RWPE1 (cell line): ENCODE data around the gene CA9.

Source experiments
- CTCF ChIA-PET: fragments of 350-600 bp; sonication (Branson Sonifier 250); formaldehyde crosslinking; extraction: SDS; loops from one replicate; lab custom pipeline; 2021; lab: Yijun Ruan, JAX
- POLR2A ChIA-PET: fragments of 400-600 bp; formaldehyde crosslinking; extraction: SDS; loops from one replicate; lab custom pipeline; 2020; ENCODE audit warnings: antibody characterized with exemption; ENCODE audit not compliant: low non-redundant PET; lab: Yijun Ruan, JAX
- DNase-seq: peaks from one replicate; pipeline ENCODE4 v3.0.0; 2012; ENCODE audit warnings: low spot score
- H3K27ac ChIP-seq: fragments of 450-650 bp; 2 replicates; pipeline ENCODE4 v1.5.1; 2017
- CTCF ChIP-seq: fragments of 450-650 bp; conservative IDR thresholded peaks from 2 replicates; pipeline ENCODE4 v1.5.1; 2017; ENCODE audit warnings: low read depth, mild to moderate bottlenecking

Gene CA9

GRCh38 chr9:35652829-35653209, 20.9 kb upstream of the CA9 start:
- TF ChIP-seq CTCF, result no peak
- DNase-seq, result no peak
- CTCF ChIA-PET, result interaction anchor here (0.9 kb wide), 1 partner anchor 83 kb away, joined by 6 read pairs; no protein-coding TSS in a partner anchor
- POLR2A ChIA-PET, result no interaction called here
- peak overlapping the region; percentile 62 for H3K27ac ChIP-seq

- CTCF ChIA-PET, result interaction anchor here (0.6 kb wide), 1 partner anchor 426 kb away, joined by 3 read pairs; no protein-coding TSS in a partner anchor
- no peak for TF ChIP-seq CTCF
- POLR2A ChIA-PET, result no interaction called here
- H3K27ac ChIP-seq, result peak overlapping the region; percentile 62; the same call in 1 of the 2 replicates
- no peak for DNase-seq
Measured at GRCh38 chr9:35653611-35654010, 20.1 kb upstream of the CA9 start.

GRCh38 chr9:35656348-35656747, 17.4 kb upstream of the CA9 start:
- CTCF ChIA-PET, result interaction anchor here (2.9 kb wide), 1 partner anchor 9 kb away, joined by 21 read pairs; no protein-coding TSS in a partner anchor
- no peak for TF ChIP-seq CTCF
- H3K27ac ChIP-seq, result no peak overlapping the region
- DNase-seq, result no peak
- POLR2A ChIA-PET, result no interaction called here

GRCh38 chr9:35656831-35657545, 16.7 kb upstream of the CA9 start:
- DNase-seq, result no peak
- H3K27ac ChIP-seq, result peak overlapping the region; percentile 92
- ChIA-PET CTCF (interaction anchor here (0.7 to 2.9 kb wide), 4 partner anchors 8 to 53 kb away, joined by 3 to 21 read pairs (median 6); no protein-coding TSS in a partner anchor), POLR2A (no interaction called here)
- no peak for TF ChIP-seq CTCF

GRCh38 chr9:35657546-35658136, 16.1 kb upstream of the CA9 start, which contains the start of gene RMRP:
TSS of gene RMRP (minus strand) at chr9:35658019.
- peak; percentile 98 for DNase-seq
- ChIA-PET CTCF (interaction anchor here (0.6 to 2.9 kb wide), 13 partner anchors 9 to 241 kb away, joined by 3 to 21 read pairs (median 4); partner anchors contain the start of genes CREB3, TLN1 and TPM2), POLR2A (interaction anchor here (1.2 kb wide), 1 partner anchor 52 kb away, joined by 3 read pairs; the partner anchor contains the start of gene TESK1)
- peak within 1 kb of the TSS; percentile 92 for H3K27ac ChIP-seq
- TF ChIP-seq CTCF, result no peak
